HepG2 (cell line): ENCODE data around the gene TAOK3. TPM values are rescaled to one million over a fixed set of nuclear protein-coding genes. Genes with fewer than 3 reads are reported as not detected.

Source experiments
- DNMT3B ChIP-seq: conservative IDR thresholded peaks from 2 replicates; pipeline ENCODE4 v1.6.1; 2016; ENCODE audit warnings: missing biosample characterization, control low read depth
- JUN ChIP-seq: sonication (generic); formaldehyde crosslinking; IDR thresholded peaks from 2 replicates; pipeline ENCODE4 v1.4.0; 2020; ENCODE audit warnings: mild to moderate bottlenecking, missing genetic modification reagents
- MED8 ChIP-seq: sonication (generic); formaldehyde crosslinking; IDR thresholded peaks from 2 replicates; pipeline ENCODE4 v1.8.1; 2023; ENCODE audit warnings: mild to moderate bottlenecking, missing genetic modification reagents; ENCODE audit not compliant: insufficient replicate concordance
- PRMT3 ChIP-seq: sonication (generic); formaldehyde crosslinking; IDR thresholded peaks from 2 replicates; pipeline ENCODE4 v1.8.1; 2022; ENCODE audit warnings: low read depth, mild to moderate bottlenecking, moderate library complexity, missing genetic modification reagents, borderline replicate concordance
- SATB2 ChIP-seq: sonication (generic); formaldehyde crosslinking; IDR thresholded peaks from 2 replicates; pipeline ENCODE4 v1.5.0; 2020; ENCODE audit warnings: missing genetic modification reagents
- SPEN ChIP-seq: sonication (generic); formaldehyde crosslinking; IDR thresholded peaks from 2 replicates; pipeline ENCODE4 v1.5.1; 2020; ENCODE audit warnings: low read depth, mild to moderate bottlenecking, missing genetic modification reagents
- U2AF2 ChIP-seq: fragments of 200-400 bp; formaldehyde crosslinking; IDR thresholded peaks from 2 replicates; pipeline ENCODE4 v1.6.1; 2017; ENCODE audit warnings: low read depth, mild to moderate bottlenecking, low read length
- XRCC5 ChIP-seq: fragments of 200-400 bp; formaldehyde crosslinking; optimal IDR thresholded peaks from 2 replicates; pipeline ENCODE3; 2017; ENCODE audit warnings: mild to moderate bottlenecking, low read length
- ZBTB21 ChIP-seq: sonication (generic); formaldehyde crosslinking; IDR thresholded peaks from 2 replicates; pipeline ENCODE4 v1.4.0; 2020; ENCODE audit warnings: missing genetic modification reagents
- ZBTB38 ChIP-seq: sonication (generic); formaldehyde crosslinking; IDR thresholded peaks from 2 replicates; pipeline ENCODE4 v1.5.1; 2020; ENCODE audit warnings: mild to moderate bottlenecking, missing genetic modification reagents
- ZNF143 ChIP-seq: sonication (generic); formaldehyde crosslinking; IDR thresholded peaks from 2 replicates; pipeline ENCODE4 v1.4.0; 2020; ENCODE audit warnings: missing genetic modification reagents
- ZNF205 ChIP-seq: IDR thresholded peaks from 2 replicates; pipeline ENCODE4 v1.6.1; 2018; ENCODE audit warnings: missing biosample characterization, missing genetic modification reagents
- ZNF33A ChIP-seq: sonication (generic); formaldehyde crosslinking; IDR thresholded peaks from 2 replicates; pipeline ENCODE4 v1.5.1; 2020; ENCODE audit warnings: missing genetic modification reagents, mild to moderate bottlenecking, moderate library complexity, borderline replicate concordance
- ZNF451 ChIP-seq: sonication (generic); formaldehyde crosslinking; IDR thresholded peaks from 2 replicates; pipeline ENCODE4 v1.5.0; 2020; ENCODE audit warnings: mild to moderate bottlenecking, missing genetic modification reagents
- ZNF510 ChIP-seq: sonication (generic); formaldehyde crosslinking; IDR thresholded peaks from 2 replicates; pipeline ENCODE4 v1.4.0; 2020; ENCODE audit warnings: low read depth, mild to moderate bottlenecking, missing genetic modification reagents
- ZNF552 ChIP-seq: sonication (generic); formaldehyde crosslinking; IDR thresholded peaks from 2 replicates; pipeline ENCODE4 v1.9.0; 2022; ENCODE audit warnings: missing genetic modification reagents, mild to moderate bottlenecking, borderline replicate concordance
- ZNF558 ChIP-seq: sonication (generic); formaldehyde crosslinking; IDR thresholded peaks from 2 replicates; pipeline ENCODE4 v1.9.0; 2022; ENCODE audit warnings: mild to moderate bottlenecking, missing genetic modification reagents, borderline replicate concordance
- polyA plus RNA-seq, 8 experiments: library from polyadenylated mRNA; depleted of rRNA in 3 of 8; stranded (reverse) in 7 of 8; unstranded in 1 of 8; fragments of >200 nt; fragmentation: Illumina TruSeq in 4 of 8; extraction: Trizol in 4 of 8; gene quantifications; 2 replicates each; pipeline versions ENCODE4 v1.2.1 to v1.2.3, GENCODE V29; 2011 to 2016; ENCODE audit warnings: low read depth in 4 of 8, missing spikeins in 1 of 8, mixed read lengths in 1 of 8; ENCODE audit not compliant: insufficient read depth in 1 of 8
- total RNA-seq, 5 experiments: library from RNA; depleted of rRNA; stranded (reverse); fragments of >200 nt; fragmentation: Illumina TruSeq; extraction: Trizol; gene quantifications; 2 replicates each; pipeline ENCODE4 v1.2.3, GENCODE V29; 2016; ENCODE audit warnings: low read depth in 1 of 5
- TF ChIP-seq, protein P1 (sequence below): sonication (generic); formaldehyde crosslinking; IDR thresholded peaks from 2 replicates; pipeline ENCODE4 v1.8.1; 2023; ENCODE audit warnings: mild to moderate bottlenecking, missing genetic modification reagents
- TF ChIP-seq, protein P2 (sequence below): sonication (generic); formaldehyde crosslinking; IDR thresholded peaks from 2 replicates; pipeline ENCODE4 v1.9.0; 2022; ENCODE audit warnings: low read depth, missing genetic modification reagents
- TF ChIP-seq, protein P3 (sequence below): sonication (generic); formaldehyde crosslinking; IDR thresholded peaks from 2 replicates; pipeline ENCODE4 v1.9.0; 2021; ENCODE audit warnings: missing genetic modification reagents, borderline replicate concordance
- TF ChIP-seq, protein P4 (sequence below): sonication (generic); IDR thresholded peaks from 2 replicates; pipeline ENCODE4 v1.6.1; 2016; ENCODE audit warnings: low read depth, borderline replicate concordance
- TF ChIP-seq, protein P5 (sequence below): sonication (generic); formaldehyde crosslinking; IDR thresholded peaks from 2 replicates; pipeline ENCODE4 v1.4.0; 2020; ENCODE audit warnings: mild to moderate bottlenecking, missing genetic modification reagents

Gene TAOK3
- total and polyA plus RNA-seq, 2 of the 13 experiments (the other 11 are each of a cell fraction or from before 2014, with no cell fraction given), result 10.4 to 12.3 TPM

DNA sequence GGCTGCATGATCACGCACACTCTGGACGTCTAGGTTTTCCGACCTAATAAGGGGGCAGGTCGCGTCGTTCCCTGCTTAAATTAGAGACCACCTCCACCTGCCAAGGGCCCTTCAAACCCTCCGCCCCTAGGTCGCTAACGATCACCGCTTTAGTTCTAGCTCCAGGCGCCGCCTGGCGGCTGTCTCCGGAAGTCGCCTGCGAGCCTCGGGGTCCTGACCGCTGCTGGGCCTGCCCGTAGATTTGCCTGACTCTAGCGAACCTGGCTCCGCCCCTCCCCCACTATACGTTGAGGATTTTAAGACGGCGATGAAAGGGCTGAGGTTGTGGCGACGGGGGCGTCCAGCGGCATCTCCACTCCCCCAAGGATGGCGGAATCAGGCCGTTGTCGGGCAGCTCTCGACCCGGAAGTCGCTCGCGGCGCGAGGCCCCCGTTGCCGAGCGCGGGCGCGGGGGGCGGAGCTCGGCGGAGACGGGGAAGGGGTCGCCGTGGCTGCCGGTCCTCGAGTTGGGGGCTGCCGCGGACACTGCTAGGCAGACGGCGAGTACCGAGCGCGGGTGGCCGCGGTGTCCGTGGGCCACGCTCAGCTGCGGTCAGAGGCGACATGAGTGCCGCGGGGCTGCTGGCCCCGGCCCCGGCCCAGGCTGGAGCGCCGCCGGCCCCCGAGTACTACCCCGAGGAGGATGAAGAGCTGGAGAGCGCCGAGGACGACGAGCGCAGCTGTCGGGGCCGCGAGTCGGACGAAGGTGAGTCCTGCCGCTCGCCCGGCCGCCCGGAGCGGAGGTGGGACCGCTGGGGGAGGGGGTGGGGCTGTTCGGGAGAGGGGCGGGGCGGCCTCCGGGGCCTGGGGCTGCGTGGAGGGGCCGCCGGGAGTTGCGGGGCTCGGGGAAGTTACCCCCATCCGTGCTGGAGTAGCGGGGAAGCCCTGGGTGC, 3.6 kb upstream of the TAOK3 start, which contains the start of gene SUDS3 (continued):
- peak; percentile 88 for TF ChIP-seq SPEN (CRISPR knock-in tag)
- TF ChIP-seq ZNF552 (CRISPR knock-in tag), result no peak
- TF ChIP-seq, protein P1, sequence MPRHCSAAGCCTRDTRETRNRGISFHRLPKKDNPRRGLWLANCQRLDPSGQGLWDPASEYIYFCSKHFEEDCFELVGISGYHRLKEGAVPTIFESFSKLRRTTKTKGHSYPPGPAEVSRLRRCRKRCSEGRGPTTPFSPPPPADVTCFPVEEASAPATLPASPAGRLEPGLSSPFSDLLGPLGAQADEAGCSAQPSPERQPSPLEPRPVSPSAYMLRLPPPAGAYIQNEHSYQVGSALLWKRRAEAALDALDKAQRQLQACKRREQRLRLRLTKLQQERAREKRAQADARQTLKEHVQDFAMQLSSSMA (CRISPR knock-in tag), result 0 out of 2 replicates have a peak, but pooled peaks have one; percentile 27
- TF ChIP-seq, protein P2, sequence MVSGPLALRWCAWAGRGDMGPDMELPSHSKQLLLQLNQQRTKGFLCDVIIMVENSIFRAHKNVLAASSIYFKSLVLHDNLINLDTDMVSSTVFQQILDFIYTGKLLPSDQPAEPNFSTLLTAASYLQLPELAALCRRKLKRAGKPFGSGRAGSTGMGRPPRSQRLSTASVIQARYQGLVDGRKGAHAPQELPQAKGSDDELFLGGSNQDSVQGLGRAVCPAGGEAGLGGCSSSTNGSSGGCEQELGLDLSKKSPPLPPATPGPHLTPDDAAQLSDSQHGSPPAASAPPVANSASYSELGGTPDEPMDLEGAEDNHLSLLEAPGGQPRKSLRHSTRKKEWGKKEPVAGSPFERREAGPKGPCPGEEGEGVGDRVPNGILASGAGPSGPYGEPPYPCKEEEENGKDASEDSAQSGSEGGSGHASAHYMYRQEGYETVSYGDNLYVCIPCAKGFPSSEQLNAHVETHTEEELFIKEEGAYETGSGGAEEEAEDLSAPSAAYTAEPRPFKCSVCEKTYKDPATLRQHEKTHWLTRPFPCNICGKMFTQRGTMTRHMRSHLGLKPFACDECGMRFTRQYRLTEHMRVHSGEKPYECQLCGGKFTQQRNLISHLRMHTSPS (CRISPR knock-in tag), result no peak
- TF ChIP-seq, protein P3, sequence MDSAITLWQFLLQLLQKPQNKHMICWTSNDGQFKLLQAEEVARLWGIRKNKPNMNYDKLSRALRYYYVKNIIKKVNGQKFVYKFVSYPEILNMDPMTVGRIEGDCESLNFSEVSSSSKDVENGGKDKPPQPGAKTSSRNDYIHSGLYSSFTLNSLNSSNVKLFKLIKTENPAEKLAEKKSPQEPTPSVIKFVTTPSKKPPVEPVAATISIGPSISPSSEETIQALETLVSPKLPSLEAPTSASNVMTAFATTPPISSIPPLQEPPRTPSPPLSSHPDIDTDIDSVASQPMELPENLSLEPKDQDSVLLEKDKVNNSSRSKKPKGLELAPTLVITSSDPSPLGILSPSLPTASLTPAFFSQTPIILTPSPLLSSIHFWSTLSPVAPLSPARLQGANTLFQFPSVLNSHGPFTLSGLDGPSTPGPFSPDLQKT (CRISPR knock-in tag), result peak; percentile 13; the same call in 1 of the 2 replicates
- TF ChIP-seq DNMT3B (CRISPR knock-in tag), result no peak
- no peak for TF ChIP-seq MED8 (CRISPR knock-in tag)
- no peak for TF ChIP-seq ZNF33A (CRISPR knock-in tag)
- TF ChIP-seq, protein P4, sequence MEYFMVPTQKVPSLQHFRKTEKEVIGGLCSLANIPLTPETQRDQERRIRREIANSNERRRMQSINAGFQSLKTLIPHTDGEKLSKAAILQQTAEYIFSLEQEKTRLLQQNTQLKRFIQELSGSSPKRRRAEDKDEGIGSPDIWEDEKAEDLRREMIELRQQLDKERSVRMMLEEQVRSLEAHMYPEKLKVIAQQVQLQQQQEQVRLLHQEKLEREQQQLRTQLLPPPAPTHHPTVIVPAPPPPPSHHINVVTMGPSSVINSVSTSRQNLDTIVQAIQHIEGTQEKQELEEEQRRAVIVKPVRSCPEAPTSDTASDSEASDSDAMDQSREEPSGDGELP, result no peak
- no peak for TF ChIP-seq PRMT3 (CRISPR knock-in tag)
- TF ChIP-seq ZNF558 (CRISPR knock-in tag), result no peak
- no peak; the same call in 1 of the 2 replicates for TF ChIP-seq JUN
- peak; percentile 64; the same call in 1 of the 2 replicates for TF ChIP-seq ZNF205 (CRISPR knock-in tag)
- TF ChIP-seq ZNF510 (CRISPR knock-in tag), result peak; percentile 86; the same call in 1 of the 2 replicates
- TF ChIP-seq, protein P5, sequence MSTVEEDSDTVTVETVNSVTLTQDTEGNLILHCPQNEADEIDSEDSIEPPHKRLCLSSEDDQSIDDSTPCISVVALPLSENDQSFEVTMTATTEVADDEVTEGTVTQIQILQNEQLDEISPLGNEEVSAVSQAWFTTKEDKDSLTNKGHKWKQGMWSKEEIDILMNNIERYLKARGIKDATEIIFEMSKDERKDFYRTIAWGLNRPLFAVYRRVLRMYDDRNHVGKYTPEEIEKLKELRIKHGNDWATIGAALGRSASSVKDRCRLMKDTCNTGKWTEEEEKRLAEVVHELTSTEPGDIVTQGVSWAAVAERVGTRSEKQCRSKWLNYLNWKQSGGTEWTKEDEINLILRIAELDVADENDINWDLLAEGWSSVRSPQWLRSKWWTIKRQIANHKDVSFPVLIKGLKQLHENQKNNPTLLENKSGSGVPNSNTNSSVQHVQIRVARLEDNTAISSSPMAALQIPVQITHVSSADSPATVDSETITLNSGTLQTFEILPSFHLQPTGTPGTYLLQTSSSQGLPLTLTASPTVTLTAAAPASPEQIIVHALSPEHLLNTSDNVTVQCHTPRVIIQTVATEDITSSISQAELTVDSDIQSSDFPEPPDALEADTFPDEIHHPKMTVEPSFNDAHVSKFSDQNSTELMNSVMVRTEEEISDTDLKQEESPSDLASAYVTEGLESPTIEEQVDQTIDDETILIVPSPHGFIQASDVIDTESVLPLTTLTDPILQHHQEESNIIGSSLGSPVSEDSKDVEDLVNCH (CRISPR knock-in tag), result no peak
- no peak for TF ChIP-seq ZBTB21 (CRISPR knock-in tag)
- peak; percentile 98 for TF ChIP-seq XRCC5
- no peak for TF ChIP-seq ZNF143 (CRISPR knock-in tag)
- peak; percentile 81; the same call in 1 of the 2 replicates for TF ChIP-seq ZBTB38 (CRISPR knock-in tag)
- TF ChIP-seq SATB2 (CRISPR knock-in tag), result no peak
- peak; percentile 85 for TF ChIP-seq ZNF451 (CRISPR knock-in tag)
- no peak for TF ChIP-seq U2AF2
